Right cardiac atrium (tissue), 5 donors: ENCODE results near the gene QPCTL. TPM values are rescaled to one million over a fixed set of nuclear protein-coding genes. Genes with fewer than 3 reads are reported as not detected.

Source experiments
- ATAC-seq, 2 donors: fragments of 200-7000 bp; cut with Tn5 transposase; one replicate each; pipeline versions ENCODE4 v1.8.0 to v1.9.1; 2020; ENCODE audit warnings: moderate library complexity in 2 of 2, mild to moderate bottlenecking in 1 of 2
- DNase-seq, 3 donors: peaks; one replicate each; pipeline ENCODE4 v3.0.0-alpha.2; 2020
- H3K27ac ChIP-seq: one replicate; pipeline ENCODE4 v1.5.1; 2013; ENCODE audit warnings: mild to moderate bottlenecking, low read length, control low read depth, moderate library complexity
- H3K27me3 ChIP-seq: one replicate; pipeline ENCODE4 v1.6.1; 2013; ENCODE audit not compliant: control insufficient read depth, insufficient read depth
- H3K4me1 ChIP-seq: one replicate; pipeline ENCODE4 v1.6.1; 2013; ENCODE audit warnings: low read length; ENCODE audit not compliant: control insufficient read depth, insufficient read depth
- H3K4me3 ChIP-seq: one replicate; pipeline ENCODE4 v1.5.1; 2013; ENCODE audit warnings: low read length, control low read depth
- H3K9me3 ChIP-seq: one replicate; pipeline ENCODE4 v1.6.1; 2013; ENCODE audit warnings: low read length; ENCODE audit not compliant: control insufficient read depth
- WGBS: extraction: QIAGEN DNeasy Blood & Tissue Kit; methylation state at CpG from one replicate; pipeline ENCODE4 v1.1.7; 2013; 5-methylcytosine and 5-hydroxymethylcytosine counted together
- intact Hi-C, 4 donors: fragments of 100-400 bp; cut with DNase I; formaldehyde crosslinking; loops; one replicate each; pipeline versions ENCODE4 v1.11.0 to v1.14.0; 2022 to 2023
- polyA plus RNA-seq: library from polyadenylated mRNA; stranded (reverse); fragments of 200-250 nt; gene quantifications from one replicate; pipeline ENCODE4 v1.2.3, GENCODE V29; 2013
- total RNA-seq, 4 donors: library from RNA; stranded (reverse); fragmentation: NEBNext Ultra II Directional; extraction: Animal tissue kit (Norgen Biotek cat#: 25700); gene quantifications; one replicate each; pipeline ENCODE4 v1.2.1, GENCODE V29; 2021
- donor health status: healthy with polysubstance abuse.
- donor health status: DM: no; HTN: yes; CAD: no.
- donor health status: DM: no; HTN: no; CAD: no.
- donor health status: DM: no; HTN: yes; CAD: no; lungs with severe emphysema.
- donor health status: DM: yes; HTN: yes; CAD: no.

Gene QPCTL
- total and polyA plus RNA-seq, 5 donors: 2.5 to 3.3 (median 2.9) TPM

DNA sequence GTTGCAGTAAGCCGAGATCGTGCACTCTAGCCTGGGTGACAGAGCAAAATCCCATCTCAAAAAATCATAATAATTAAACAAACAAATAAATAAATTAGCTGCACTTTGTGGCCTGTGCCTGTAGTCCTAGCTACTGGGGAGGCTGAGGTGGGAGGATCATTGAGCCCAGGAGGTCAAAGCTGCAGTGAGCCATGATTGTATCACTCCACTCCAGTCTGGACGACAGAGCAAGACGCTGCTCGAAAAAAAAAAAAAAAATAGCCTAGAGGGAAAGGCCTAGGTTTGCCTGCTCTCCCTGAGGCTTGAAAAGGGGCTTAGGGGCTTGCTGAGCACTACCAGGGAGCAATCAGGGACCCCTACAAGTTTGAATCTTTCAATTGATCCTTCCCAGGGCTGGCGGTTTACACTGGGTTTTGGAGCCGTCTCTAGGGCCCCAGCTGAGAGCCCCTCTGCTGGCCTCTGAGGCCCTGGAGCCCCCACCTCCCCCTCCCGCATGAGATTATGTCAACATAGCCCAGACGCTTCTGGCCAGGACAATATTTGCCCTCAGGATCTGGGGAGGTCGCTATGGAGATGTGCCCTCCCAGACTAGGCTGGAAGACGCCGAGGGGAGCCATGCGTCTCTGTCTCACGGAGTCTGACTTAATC is 34.8 kb upstream of the QPCTL start:
- Histone ChIP-seq H3K27me3 (no peaks in the 10 kb centered on the region), H3K4me1 (no peaks in the 10 kb centered on the region), H3K27ac (no peak overlapping the region), H3K4me3 (no peak overlapping the region), H3K9me3 (no peaks in the 10 kb centered on the region)
- intact Hi-C loops: no loop called here
- ATAC-seq (no peak), DNase-seq (no peak)
- WGBS: 32% methylated on average over 14 of the region's 14 CpGs

DNA sequence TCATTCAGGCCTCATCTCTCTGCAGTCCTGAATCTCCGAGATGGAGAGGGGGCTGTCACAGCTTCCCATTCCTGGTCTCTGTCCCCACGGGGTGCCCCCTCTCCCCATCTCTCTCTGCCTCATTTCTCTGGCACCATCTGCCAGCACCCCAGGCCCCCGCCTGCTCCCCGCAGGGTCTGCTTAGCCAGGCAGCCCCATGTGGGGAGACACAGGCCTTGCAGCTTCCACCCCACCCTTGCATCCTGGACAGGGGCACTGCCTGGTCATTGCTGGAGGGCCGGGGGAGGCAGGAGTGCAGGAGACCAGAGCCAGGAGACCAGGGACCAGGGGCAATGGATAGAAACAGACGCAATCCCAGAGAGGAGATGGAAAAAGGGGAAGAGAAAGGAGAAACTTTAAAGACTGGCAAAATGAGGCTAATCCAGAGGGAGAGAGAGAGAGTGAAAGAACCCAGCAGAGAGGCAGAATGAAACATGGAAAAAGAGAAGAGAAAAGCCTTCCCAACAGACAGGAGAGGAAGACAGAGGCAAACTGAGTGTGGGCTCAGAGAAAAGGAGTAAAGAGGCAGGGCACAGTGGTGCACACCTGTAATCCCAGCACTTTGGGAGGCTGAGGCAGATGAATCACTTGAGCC is 33.3 kb upstream of the QPCTL start:
- H3K9me3 ChIP-seq: no peaks in the 10 kb centered on the region
- DNase-seq (peak in 1 of 3 donors; percentile 31), ATAC-seq (no peak)
- no peaks in the 10 kb centered on the region for H3K27me3 ChIP-seq
- H3K4me3 ChIP-seq: no peak overlapping the region
- H3K27ac ChIP-seq: no peak overlapping the region
- 68% methylated on average over 6 of the region's 6 CpGs for WGBS
- H3K4me1 ChIP-seq: no peaks in the 10 kb centered on the region
- intact Hi-C loops: no loop called here

DNA sequence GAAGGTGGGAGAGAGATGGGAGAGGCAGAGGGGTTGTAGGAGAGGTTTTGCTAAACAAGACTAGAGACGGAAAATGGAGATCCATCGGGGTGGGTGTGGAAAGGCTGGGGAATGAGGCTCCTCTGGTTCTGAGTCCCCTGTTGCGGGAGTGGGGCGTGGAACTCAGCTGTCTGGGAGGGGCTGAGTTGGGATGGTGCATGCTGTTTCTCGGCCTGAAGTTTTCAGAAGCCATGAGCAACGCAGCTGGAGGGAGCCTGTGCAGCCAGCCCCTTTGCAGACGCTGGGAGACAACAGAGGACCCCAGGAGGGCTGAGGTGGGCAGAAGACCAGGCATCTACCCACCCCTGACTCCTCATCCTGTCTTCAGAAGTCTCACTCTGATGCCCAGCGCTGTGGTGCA is 31.8 kb upstream of the QPCTL start:
- no peak overlapping the region for H3K27ac ChIP-seq
- WGBS: 43% methylated on average over 8 of the region's 8 CpGs
- H3K9me3 ChIP-seq: no peaks in the 10 kb centered on the region
- DNase-seq: no peak
- no peak for ATAC-seq
- no peaks in the 10 kb centered on the region for H3K4me1 ChIP-seq
- intact Hi-C loops: no loop called here
- no peaks in the 10 kb centered on the region for H3K27me3 ChIP-seq
- no peak overlapping the region for H3K4me3 ChIP-seq

DNA sequence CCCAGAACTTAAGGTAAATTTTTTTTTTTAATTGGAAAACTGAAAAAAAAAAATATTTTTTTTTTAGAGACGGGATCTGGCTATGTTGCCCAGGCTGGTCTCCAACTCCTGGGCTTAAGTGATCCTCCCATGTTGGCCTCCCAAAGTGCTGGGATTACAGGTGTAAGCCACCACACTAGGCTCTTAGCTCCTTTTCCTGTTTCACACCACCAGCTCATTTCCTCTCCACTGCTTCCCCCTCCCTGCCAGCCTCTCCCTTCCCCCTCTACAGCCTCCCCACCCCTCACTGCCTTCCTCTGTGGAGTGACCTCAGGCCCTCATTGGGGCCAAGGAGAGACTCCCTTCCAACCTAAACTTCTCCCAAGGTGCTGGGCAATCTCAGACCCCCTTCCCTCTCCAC is 28.7 kb upstream of the QPCTL start:
- H3K27me3 ChIP-seq: no peaks in the 10 kb centered on the region
- ATAC-seq (no peak), DNase-seq (no peak)
- H3K4me3 ChIP-seq: no peak overlapping the region
- intact Hi-C loops: no loop called here
- H3K27ac ChIP-seq: no peak overlapping the region
- 89% methylated on average over 1 of the region's 1 CpG for whole genome bisulfite sequencing
- H3K4me1 ChIP-seq: no peaks in the 10 kb centered on the region
- H3K9me3 ChIP-seq: no peaks in the 10 kb centered on the region

DNA sequence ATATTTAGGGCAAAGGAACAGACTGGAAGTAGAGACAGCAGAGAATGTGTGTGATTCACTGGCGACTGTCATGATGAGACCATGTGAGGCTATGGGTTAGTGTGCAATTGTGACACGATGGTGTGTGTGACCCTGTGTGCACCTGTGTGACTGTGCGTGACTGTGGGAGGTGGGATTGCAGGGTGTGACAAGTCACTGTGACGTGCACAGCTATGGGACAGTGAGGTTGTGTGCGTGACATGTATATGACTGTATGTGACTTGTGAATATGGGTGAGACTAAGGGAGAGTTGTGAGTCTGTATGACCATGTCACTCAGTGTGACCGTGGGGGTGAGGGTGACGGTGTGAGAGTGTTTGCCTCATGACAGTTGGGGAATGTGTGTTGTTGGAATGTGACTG is 27.9 kb upstream of the QPCTL start:
- Histone ChIP-seq H3K27me3 (no peaks in the 10 kb centered on the region), H3K27ac (no peak overlapping the region), H3K4me3 (no peak overlapping the region), H3K9me3 (no peaks in the 10 kb centered on the region), H3K4me1 (no peaks in the 10 kb centered on the region)
- ATAC-seq (no peak), DNase-seq (no peak)
- intact Hi-C loops: no loop called here
- 58% methylated on average over 7 of the region's 7 CpGs for WGBS

DNA sequence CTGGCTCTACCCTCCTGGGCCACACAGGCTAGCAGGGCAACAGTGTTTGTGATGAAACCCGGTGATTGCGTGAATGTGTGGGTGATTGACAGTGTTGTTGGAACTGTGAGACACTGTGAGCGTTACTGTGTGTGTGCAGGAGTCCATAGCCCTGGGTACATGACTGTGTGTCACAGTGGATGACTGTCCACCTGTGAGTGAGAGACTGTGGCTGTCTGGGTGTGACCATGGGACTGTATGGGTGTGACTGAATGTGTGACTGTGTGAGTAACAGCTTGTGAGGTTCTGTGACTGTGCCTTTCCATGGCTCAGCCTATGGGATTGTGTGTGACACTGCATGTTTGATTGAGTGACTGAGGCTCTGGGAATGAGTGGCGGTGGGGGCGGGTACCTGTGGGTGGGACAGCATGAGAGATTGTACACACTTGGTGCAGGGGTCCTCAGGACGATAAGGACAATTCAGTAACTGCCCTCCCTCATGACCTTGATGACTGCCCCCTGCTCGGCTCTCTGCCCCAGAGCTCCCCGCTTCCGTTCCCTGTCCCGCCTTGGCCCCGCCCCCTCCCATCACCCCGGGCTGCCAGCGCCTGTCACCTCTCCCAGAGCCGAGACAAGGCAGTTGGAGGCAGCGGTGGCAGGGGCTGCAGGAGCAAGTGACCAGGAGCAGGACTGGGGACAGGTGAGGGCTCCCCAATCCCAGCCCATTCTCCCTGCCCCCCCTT is 24.7 kb upstream of the QPCTL start, which contains the start of gene GIPR:
Gene GIPR (plus strand): TSS at position 602 of the 722 bp plus-strand sequence. CDS start 1,300 bp downstream, outside the sequence.
- intact Hi-C loops: no loop called here
- Histone ChIP-seq H3K27me3 (no peaks in the 10 kb centered on the region), H3K27ac (peak within 1 kb of the TSS; percentile 43), H3K4me3 (peak within 1 kb of the TSS; percentile 72), H3K4me1 (no peaks in the 10 kb centered on the region), H3K9me3 (no peaks in the 10 kb centered on the region)
- WGBS: 10% methylated on average over 15 of the region's 15 CpGs
- peak; percentile 49 to 60 for ATAC-seq
- peak; percentile 62 to 89 (median 82) for DNase-seq

DNA sequence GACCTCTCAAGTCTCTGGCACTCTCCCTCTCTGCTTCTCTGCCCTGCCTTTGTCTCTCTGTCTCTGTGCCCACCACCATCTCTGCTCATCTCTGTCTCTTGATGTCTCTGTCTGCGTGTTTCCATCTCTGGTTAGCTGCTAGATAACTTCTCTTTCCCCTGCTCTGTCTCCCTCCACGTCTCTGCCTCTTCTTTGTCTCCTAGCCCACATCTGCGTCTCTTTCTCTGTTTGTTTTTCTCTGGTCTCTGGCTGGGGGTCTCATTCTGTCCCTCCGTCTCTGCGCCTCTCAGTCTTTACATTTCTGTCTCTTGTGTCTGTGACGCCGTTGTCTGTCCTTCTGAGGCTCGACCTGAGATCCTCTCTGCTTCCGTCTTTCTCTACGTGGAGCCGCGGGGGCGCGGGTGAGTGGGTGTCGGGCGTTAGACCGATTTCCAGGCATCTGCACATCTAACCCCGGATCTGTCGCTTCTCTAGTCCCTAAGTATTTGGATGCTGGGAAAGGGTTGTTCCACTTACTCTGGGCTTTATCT is 24.1 kb upstream of the QPCTL start:
- no peaks in the 10 kb centered on the region for H3K27me3 ChIP-seq
- H3K4me1 ChIP-seq: no peaks in the 10 kb centered on the region
- H3K27ac ChIP-seq: peak overlapping the region; percentile 43
- intact Hi-C loops: no loop called here
- no peaks in the 10 kb centered on the region for H3K9me3 ChIP-seq
- DNase-seq: no peak
- under 1% methylated on average over 19 of the region's 19 CpGs for WGBS
- peak overlapping the region; percentile 72 for H3K4me3 ChIP-seq
- ATAC-seq: no peak

DNA sequence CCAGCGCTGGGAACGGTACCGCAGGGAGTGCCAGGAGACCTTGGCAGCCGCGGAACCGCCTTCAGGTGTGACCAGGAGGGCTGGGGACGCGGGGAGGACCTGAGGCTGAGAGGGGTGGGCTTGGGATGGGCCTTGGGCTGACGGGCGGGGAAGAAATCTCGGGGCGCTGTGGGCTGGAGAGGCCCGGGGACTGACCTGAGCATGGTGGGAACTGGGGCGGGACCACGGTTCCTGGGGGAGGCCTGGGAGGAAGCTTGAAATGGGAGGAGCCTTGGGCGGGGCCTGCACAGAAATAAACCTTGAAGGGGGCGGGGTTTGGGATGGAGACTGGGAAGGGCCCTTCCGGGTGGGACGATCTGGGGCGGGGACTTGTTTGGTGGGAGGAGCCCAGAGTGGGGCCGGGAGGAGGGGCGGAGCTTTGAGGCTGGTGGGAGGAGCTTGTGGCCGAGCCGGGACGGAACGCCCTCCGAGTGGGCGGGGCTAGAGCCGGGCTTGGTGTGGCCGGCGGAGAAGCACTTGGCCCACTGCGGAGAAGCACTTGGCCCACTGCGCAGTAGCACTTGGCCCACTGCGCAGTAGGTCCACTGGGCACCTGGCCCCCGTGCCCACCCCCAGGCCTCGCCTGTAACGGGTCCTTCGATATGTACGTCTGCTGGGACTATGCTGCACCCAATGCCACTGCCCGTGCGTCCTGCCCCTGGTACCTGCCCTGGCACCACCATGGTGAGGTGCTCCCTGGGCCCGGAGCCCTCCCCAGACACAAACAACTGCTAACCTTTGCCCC is 21.6 kb upstream of the QPCTL start:
- intact Hi-C loops: no loop called here
- H3K4me3 ChIP-seq: peak overlapping the region; percentile 20
- 11% methylated on average over 42 of the region's 42 CpGs for WGBS

DNA sequence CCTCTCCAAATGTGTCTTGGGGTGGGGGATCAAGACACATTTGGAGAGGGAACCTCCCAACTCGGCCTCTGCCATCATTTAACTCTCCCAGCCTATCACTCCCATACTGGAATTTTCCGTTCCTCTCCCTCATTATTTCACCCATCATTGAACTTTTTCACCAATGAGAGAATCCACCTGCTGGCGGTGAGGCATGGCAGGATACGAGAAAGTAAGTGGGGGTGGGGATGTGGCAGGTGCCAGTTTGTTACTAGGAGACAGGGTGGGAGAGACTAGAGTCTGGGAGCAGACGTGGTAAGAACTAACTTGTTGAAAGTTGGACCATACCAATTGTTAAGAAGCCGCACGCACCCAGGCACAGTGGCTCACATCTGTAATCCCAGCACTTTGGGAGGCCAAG is 17.5 kb upstream of the QPCTL start:
- DNase-seq: no peak
- no peaks in the 10 kb centered on the region for H3K4me1 ChIP-seq
- no peaks in the 10 kb centered on the region for H3K9me3 ChIP-seq
- no peaks in the 10 kb centered on the region for H3K27me3 ChIP-seq
- no peak overlapping the region for H3K27ac ChIP-seq
- intact Hi-C loops: no loop called here
- 62% methylated on average over 7 of the region's 7 CpGs for WGBS
- no peak for ATAC-seq
- no peak overlapping the region for H3K4me3 ChIP-seq

More for the DNA sequence above, 21.6 kb upstream of the QPCTL start:
- H3K9me3 ChIP-seq: no peaks in the 10 kb centered on the region
- ATAC-seq: peak; percentile 81 to 88
- H3K4me1 ChIP-seq: no peaks in the 10 kb centered on the region
- H3K27ac ChIP-seq: no peak overlapping the region
- no peaks in the 10 kb centered on the region for H3K27me3 ChIP-seq
- DNase-seq: peak; percentile 85 to 93 (median 86)

DNA sequence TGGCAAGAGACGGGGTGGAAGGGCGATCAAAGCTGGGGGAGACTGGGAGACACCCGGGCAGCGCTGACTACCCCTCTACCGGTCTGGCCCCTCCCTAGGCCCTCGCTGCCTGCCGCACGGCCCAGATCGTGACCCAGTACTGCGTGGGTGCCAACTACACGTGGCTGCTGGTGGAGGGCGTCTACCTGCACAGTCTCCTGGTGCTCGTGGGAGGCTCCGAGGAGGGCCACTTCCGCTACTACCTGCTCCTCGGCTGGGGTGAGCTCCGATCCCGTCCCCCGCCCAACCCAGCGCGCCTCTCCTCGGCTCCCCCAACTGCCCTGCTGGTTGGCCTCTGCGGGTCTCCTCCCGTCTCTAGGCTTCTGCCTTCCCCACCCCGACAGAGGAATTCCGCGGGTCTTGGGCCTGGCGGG is 15.6 kb upstream of the QPCTL start:
- no peaks in the 10 kb centered on the region for H3K9me3 ChIP-seq
- intact Hi-C loops: no loop called here
- 6% methylated on average over 28 of the region's 28 CpGs for WGBS
- no peaks in the 10 kb centered on the region for H3K4me1 ChIP-seq
- DNase-seq (peak; percentile 27 to 69 (median 64)), ATAC-seq (peak; percentile 17 to 35)
- no peak overlapping the region for H3K27ac ChIP-seq
- no peaks in the 10 kb centered on the region for H3K27me3 ChIP-seq
- H3K4me3 ChIP-seq: peak overlapping the region; percentile 26
